Measurements from ENCODE around the gene ROBO1. TPM values are rescaled to one million over a fixed set of nuclear protein-coding genes. Genes with fewer than 3 reads are reported as not detected.
A peak's percentile ranks its signal among the peaks of the same experiment; 100 is the strongest.

Gene ROBO1
- total RNA-seq, 6 experiments from 2014 or later, result 1.1 to 7.2 (median 4.3) TPM

DNA sequence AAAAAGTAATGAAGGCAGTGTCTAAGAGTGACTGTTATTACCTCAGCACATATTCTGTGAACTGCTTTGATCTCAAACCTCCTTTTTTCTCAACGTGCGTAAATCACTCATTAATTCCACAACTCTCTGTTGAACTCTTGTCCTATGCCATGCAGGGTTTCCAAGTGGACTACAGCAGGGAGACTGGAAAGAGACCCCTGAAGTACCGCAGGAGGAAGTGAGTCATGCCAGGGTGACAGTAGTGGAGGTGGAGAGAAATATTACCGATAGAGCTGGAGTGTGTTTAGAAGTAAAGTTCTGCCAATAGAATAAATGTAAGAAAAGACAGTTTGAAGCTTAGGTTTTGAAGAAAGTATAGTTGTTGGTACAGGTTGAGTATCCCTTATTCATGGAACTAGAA is 908.9 kb downstream of the ROBO1 start:
- ATAC-seq, result no peak
- intact Hi-C loops (cut with DNase I), result no loop called here
- Histone ChIP-seq H3K27ac (no peak overlapping the region), H3K36me3 (no peaks in the 10 kb centered on the region), H3K27me3 (no peaks in the 10 kb centered on the region), H3K9me3 (no peaks in the 10 kb centered on the region), H3K4me3 (no peak overlapping the region), H3K4me1 (no peaks in the 10 kb centered on the region)
- 78% methylated on average over 4 of the region's 4 CpGs for WGBS (ENCODE audit: insufficient coverage, low coverage, low lambda C conversion rate, missing lambda C conversion rate)
- DNase-seq, result no peak
- TF ChIP-seq POLR2A (IDR thresholded peaks at IDR 0.05), result no peak
- TF ChIP-seq CTCF (IDR thresholded peaks at IDR 0.05), result no peak

- intact Hi-C loops (cut with DNase I), result no loop called here
- H3K27me3 ChIP-seq, result no peaks in the 10 kb centered on the region
- 67% methylated on average over 1 of the region's 1 CpG for WGBS (ENCODE audit: insufficient coverage, low coverage, low lambda C conversion rate, missing lambda C conversion rate)
- DNase-seq, result no peak
- no peaks in the 10 kb centered on the region for H3K36me3 ChIP-seq
- TF ChIP-seq POLR2A (IDR thresholded peaks at IDR 0.05) (no peak), CTCF (IDR thresholded peaks at IDR 0.05) (no peak)
- no peak overlapping the region for H3K27ac ChIP-seq
- H3K4me1 ChIP-seq, result no peaks in the 10 kb centered on the region
- no peaks in the 10 kb centered on the region for H3K9me3 ChIP-seq
- ATAC-seq, result no peak
- H3K4me3 ChIP-seq, result no peak overlapping the region
Observed at GRCh38 chr3:78858174-78858573, 909.6 kb downstream of the ROBO1 start.

- DNase-seq (no peak), ATAC-seq (no peak)
- H3K27me3 ChIP-seq, result no peaks in the 10 kb centered on the region
- no peaks in the 10 kb centered on the region for H3K36me3 ChIP-seq
- intact Hi-C loops (cut with DNase I), result no loop called here
- H3K9me3 ChIP-seq, result no peaks in the 10 kb centered on the region
- TF ChIP-seq CTCF (IDR thresholded peaks at IDR 0.05) (no peak), POLR2A (IDR thresholded peaks at IDR 0.05) (no peak)
- WGBS (ENCODE audit: insufficient coverage, low coverage, low lambda C conversion rate, missing lambda C conversion rate), result 76% methylated on average over 5 of the region's 6 CpGs
- H3K4me3 ChIP-seq, result no peak overlapping the region
- H3K4me1 ChIP-seq, result no peaks in the 10 kb centered on the region
- H3K27ac ChIP-seq, result no peak overlapping the region
Observed at GRCh38 chr3:78857494-78858111, 910.2 kb downstream of the ROBO1 start.

DNA sequence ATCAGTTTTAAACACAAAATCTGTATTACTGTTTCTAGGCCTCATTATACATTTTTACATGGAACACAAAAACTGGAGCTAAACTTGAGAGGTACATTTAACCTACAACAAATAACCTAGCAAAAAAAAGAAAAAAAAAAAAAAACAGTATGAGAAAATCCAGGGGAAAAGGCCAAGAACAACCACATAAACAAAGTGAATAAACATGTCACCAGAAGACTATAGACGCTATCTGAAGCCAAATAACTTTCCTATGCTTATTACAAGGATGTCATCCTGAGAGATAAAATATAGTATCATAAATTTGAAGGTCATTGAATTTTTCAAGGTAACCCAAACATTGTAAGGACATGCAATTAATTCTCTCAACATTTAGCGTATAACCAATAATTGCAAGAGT is 911.6 kb downstream of the ROBO1 start:
- 62% methylated on average over 2 of the region's 2 CpGs for WGBS (ENCODE audit: insufficient coverage, low coverage, low lambda C conversion rate, missing lambda C conversion rate)
- no peak for DNase-seq
- H3K4me1 ChIP-seq, result no peaks in the 10 kb centered on the region
- H3K27ac ChIP-seq, result no peak overlapping the region
- intact Hi-C loops (cut with DNase I), result no loop called here
- no peak for ATAC-seq
- H3K36me3 ChIP-seq, result no peaks in the 10 kb centered on the region
- H3K27me3 ChIP-seq, result no peaks in the 10 kb centered on the region
- TF ChIP-seq POLR2A (IDR thresholded peaks at IDR 0.05) (no peak), CTCF (IDR thresholded peaks at IDR 0.05) (no peak)
- no peak overlapping the region for H3K4me3 ChIP-seq
- no peaks in the 10 kb centered on the region for H3K9me3 ChIP-seq

DNA sequence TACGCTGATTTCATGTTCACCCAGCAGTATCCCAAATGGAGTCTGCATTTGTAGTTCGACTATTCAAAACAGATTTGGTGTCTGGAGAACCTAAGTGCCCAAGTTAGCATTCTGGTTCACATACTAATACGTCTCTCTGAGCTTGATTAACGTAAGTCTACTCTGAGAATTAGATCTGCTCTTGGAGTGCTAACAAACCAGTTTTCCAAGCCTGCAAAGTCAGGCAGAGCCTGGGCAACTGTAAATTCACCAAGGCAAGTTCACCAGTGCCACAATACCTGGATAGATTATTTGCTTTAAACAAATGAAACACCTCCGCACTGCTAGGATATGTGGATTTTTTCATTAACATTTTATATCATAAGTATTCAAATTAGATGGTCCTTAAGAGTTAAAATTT is 912.6 kb downstream of the ROBO1 start:
- H3K27ac ChIP-seq, result peak overlapping the region in 2 of 3 donors; percentile 3 to 4
- H3K36me3 ChIP-seq, result no peaks in the 10 kb centered on the region
- H3K27me3 ChIP-seq, result no peaks in the 10 kb centered on the region
- H3K4me3 ChIP-seq, result no peak overlapping the region
- DNase-seq (no peak), ATAC-seq (no peak)
- H3K9me3 ChIP-seq, result no peaks in the 10 kb centered on the region
- TF ChIP-seq POLR2A (IDR thresholded peaks at IDR 0.05) (no peak), CTCF (IDR thresholded peaks at IDR 0.05) (no peak)
- intact Hi-C loops (cut with DNase I), result no loop called here
- H3K4me1 ChIP-seq, result no peaks in the 10 kb centered on the region
- WGBS (ENCODE audit: insufficient coverage, low coverage, low lambda C conversion rate, missing lambda C conversion rate), result 74% methylated on average over 5 of the region's 5 CpGs

Measured in right lobe of liver (tissue), 6 donors.